Esophagus (tissue), 2 donors: ENCODE data around the gene CSKMT. TPM values are rescaled to one million over a fixed set of nuclear protein-coding genes. Genes with fewer than 3 reads are reported as not detected.

Source experiments
- H3K27ac ChIP-seq, 2 donors: one replicate each; pipeline ENCODE4 v1.5.1; 2013; ENCODE audit warnings: low read depth in 2 of 2, mild to moderate bottlenecking in 2 of 2, inconsistent platforms in 1 of 2, low read length in 1 of 2, moderate library complexity in 1 of 2
- H3K27me3 ChIP-seq, 2 donors: one replicate each; pipeline ENCODE4 v1.6.1; 2013; ENCODE audit warnings: low read length in 2 of 2, control low read depth in 1 of 2, mild to moderate bottlenecking in 1 of 2; ENCODE audit not compliant: insufficient read depth in 2 of 2, control insufficient read depth in 1 of 2
- H3K36me3 ChIP-seq, 2 donors: one replicate each; pipeline ENCODE4 v1.6.1; 2013; ENCODE audit warnings: low read length in 1 of 2; ENCODE audit not compliant: control insufficient read depth in 2 of 2, insufficient read depth in 2 of 2
- H3K4me1 ChIP-seq, 2 donors: one replicate each; pipeline ENCODE4 v1.6.1; 2013; ENCODE audit warnings: low read length in 1 of 2; ENCODE audit not compliant: control insufficient read depth in 2 of 2, insufficient read depth in 2 of 2
- H3K4me3 ChIP-seq, 2 donors: one replicate each; pipeline ENCODE4 v1.5.1; 2013; ENCODE audit warnings: low read length in 2 of 2, mild to moderate bottlenecking in 2 of 2, low read depth in 1 of 2, moderate library complexity in 1 of 2
- H3K9me3 ChIP-seq, 2 donors: one replicate each; pipeline ENCODE4 v1.6.1; 2013; ENCODE audit warnings: mild to moderate bottlenecking in 2 of 2, low read depth in 1 of 2, low read length in 1 of 2, moderate library complexity in 1 of 2; ENCODE audit not compliant: control insufficient read depth in 2 of 2, insufficient read depth in 1 of 2
- WGBS, 2 donors: extraction: QIAGEN DNeasy Blood & Tissue Kit; methylation state at CpG; one replicate each; pipeline ENCODE4 v1.1.7; 2013; 5-methylcytosine and 5-hydroxymethylcytosine counted together
- polyA plus RNA-seq, 2 donors: library from polyadenylated mRNA; stranded (reverse); fragments of 200-250 nt; gene quantifications; one replicate each; pipeline ENCODE4 v1.2.3, GENCODE V29; 2013
- donor health status: healthy with polysubstance abuse.
- donor health status: Bipolar disorder and iron deficiency.

Gene CSKMT
- polyA plus RNA-seq, 2 donors, result 15.4 to 32.2 TPM

- WGBS, 2 donors, result 37 to 50% methylated on average over 7 of the region's 7 CpGs
- no peaks in the 10 kb centered on the region for H3K9me3 ChIP-seq
- peaks cover 3 to 14% of the 10 kb centered on the region in 2 donors for H3K4me1 ChIP-seq
- no peaks in the 10 kb centered on the region for H3K36me3 ChIP-seq
- H3K27ac ChIP-seq, result peak overlapping the region; percentile 83 to 93
- peak overlapping the region in 1 of 2 donors; percentile 93 for H3K4me3 ChIP-seq
- H3K27me3 ChIP-seq, result no peaks in the 10 kb centered on the region
These were observed 40.3 kb downstream of the CSKMT start for GRCh38 chr11:62705413-62705812.

- WGBS, 2 donors, result 5% methylated on average over 67 to 73 of the region's 73 CpGs
- Histone ChIP-seq H3K9me3 (no peaks in the 10 kb centered on the region), H3K27me3 (no peaks in the 10 kb centered on the region), H3K27ac (peak overlapping the region; percentile 83 to 93), H3K4me3 (peak overlapping the region; percentile 79 to 93), H3K4me1 (peaks cover 3 to 14% of the 10 kb centered on the region in 2 donors), H3K36me3 (peaks cover 0 to 2% of the 10 kb centered on the region in 2 donors)
These were observed 41.1 kb downstream of the CSKMT start for GRCh38 chr11:62705880-62706849.

- Histone ChIP-seq H3K27ac (peak overlapping the region; percentile 74 to 90), H3K4me3 (peak overlapping the region in 1 of 2 donors; percentile 93), H3K9me3 (no peaks in the 10 kb centered on the region), H3K4me1 (peaks cover 3 to 14% of the 10 kb centered on the region in 2 donors), H3K27me3 (no peaks in the 10 kb centered on the region), H3K36me3 (peaks cover 0 to 2% of the 10 kb centered on the region in 2 donors)
- WGBS, 2 donors, result 69 to 76% methylated on average over 8 of the region's 8 CpGs
These were observed 41.7 kb downstream of the CSKMT start for GRCh38 chr11:62706850-62707247.

DNA sequence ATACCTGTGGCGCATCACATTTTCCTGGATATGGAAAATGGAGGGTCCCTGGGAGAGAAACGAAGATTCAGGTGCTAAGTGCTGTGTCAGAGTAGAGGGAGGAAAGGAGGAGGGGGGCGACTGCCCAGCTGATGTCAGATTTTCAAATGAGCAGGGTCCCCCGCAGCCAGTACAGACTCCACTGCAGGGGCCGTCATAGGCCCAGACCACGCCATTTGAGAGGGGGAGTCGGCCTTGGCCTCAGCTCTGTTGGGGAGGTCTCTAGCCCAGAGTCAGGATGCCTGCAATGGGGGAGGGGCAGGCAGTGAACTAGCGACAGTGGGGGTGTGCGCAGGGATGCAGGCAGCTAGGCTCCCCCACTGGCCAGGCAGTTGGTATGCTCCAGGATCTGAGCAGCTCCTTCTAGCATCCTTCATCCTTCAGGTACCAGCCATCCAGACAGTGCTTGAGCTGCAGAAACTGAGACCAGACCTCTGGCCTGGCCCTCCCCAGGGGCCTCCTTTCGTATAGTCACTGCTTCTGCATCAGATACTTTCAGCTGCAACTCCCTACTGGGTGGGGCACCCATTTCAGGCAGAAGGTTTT lies 42.3 kb downstream of the CSKMT start, which contains the start of the genes BSCL2 and GNG3:
Gene BSCL2 (minus strand): TSS at position 148 of the 585 bp plus-strand sequence. CDS start 229 bp downstream, outside the sequence.
Gene GNG3 (plus strand): TSS at position 400 of the 585 bp plus-strand sequence. CDS start 620 bp downstream, outside the sequence.
- Histone ChIP-seq H3K27me3 (no peaks in the 10 kb centered on the region), H3K27ac (peak within 1 kb of the TSS; percentile 97 to 98), H3K9me3 (no peaks in the 10 kb centered on the region), H3K4me3 (peak within 1 kb of the TSS; percentile 27 to 93), H3K4me1 (peaks cover 3 to 14% of the 10 kb centered on the region in 2 donors), H3K36me3 (peaks cover 0 to 4% of the 10 kb centered on the region in 2 donors)
- WGBS, 2 donors, result 83% methylated on average over 10 of the region's 10 CpGs

- Histone ChIP-seq H3K4me1 (peaks cover 3 to 14% of the 10 kb centered on the region in 2 donors), H3K4me3 (peak overlapping the region in 1 of 2 donors; percentile 58)
- WGBS, 2 donors, result 61 to 72% methylated on average over 5 of the region's 5 CpGs
These were observed 43.3 kb downstream of the CSKMT start for GRCh38 chr11:62708392-62708791.

DNA sequence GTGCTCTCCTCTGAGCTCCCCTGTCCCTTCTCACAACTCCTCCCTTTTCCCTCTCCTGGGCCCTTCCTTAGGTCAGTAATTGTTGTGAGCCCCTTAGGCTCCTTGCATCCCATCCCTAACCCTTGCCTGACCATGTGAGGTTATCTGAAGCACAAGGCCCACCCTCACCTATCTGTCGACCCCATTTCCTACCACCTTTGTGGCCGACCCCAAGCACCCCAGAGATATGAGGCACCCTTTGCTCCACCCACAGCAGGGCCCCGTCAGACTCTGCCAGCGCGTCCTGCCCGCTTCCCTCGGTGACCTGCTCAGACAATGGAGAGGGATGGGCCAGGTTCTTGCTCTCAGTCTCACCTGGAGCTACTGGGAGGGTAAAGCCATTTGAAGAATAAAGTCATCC lies 43.7 kb downstream of the CSKMT start:
- Histone ChIP-seq H3K27me3 (no peaks in the 10 kb centered on the region), H3K4me3 (peak overlapping the region; percentile 43 to 58), H3K27ac (peak overlapping the region; percentile 97 to 98), H3K4me1 (peaks cover 3 to 14% of the 10 kb centered on the region in 2 donors), H3K9me3 (no peaks in the 10 kb centered on the region), H3K36me3 (peaks cover 5 to 8% of the 10 kb centered on the region in 2 donors)
- WGBS, 2 donors, result 1 to 2% methylated on average over 7 of the region's 7 CpGs

More at GRCh38 chr11:62708392-62708791, 43.3 kb downstream of the CSKMT start:
- no peaks in the 10 kb centered on the region for H3K9me3 ChIP-seq
- no peaks in the 10 kb centered on the region for H3K27me3 ChIP-seq
- peak overlapping the region; percentile 97 to 98 for H3K27ac ChIP-seq
- peaks cover under 1 to 6% of the 10 kb centered on the region in 2 donors for H3K36me3 ChIP-seq

DNA sequence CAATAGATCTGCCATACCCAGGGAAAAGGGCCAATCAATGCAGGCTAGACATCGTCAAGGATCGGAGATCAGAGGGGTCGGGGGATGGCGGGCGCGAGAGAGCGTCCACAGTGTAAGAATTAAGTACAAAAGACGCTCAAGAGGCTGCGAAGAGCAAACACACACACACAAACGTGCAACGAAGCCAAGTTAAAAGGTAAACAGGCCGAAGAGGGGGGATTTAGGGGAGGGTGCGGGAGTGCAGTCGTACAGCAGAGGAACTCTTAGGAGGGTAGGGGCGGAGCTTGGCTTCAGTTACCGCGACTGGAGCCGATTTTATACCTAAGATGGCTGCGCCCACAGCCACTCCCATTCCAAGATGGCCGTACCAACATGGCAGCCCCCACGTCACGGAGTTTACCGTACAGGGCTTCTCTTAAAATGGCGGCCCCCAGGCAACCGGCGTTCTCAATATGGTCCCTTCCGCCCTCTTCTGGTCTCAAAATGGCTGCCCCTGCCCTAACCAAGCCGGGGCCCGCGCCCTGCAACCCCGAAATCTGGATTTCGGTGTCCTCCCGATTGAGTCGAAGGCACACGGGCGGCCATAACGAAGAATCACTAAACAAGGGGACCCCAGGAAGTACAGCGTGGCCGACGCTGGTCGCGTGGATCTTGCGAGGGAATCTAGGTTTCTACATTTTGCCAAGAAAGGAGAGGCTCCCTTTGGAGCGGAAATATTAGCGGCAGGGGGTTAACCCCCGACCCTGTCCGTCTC lies 44.3 kb downstream of the CSKMT start:
- Histone ChIP-seq H3K36me3 (peaks cover 5 to 10% of the 10 kb centered on the region in 2 donors), H3K27me3 (no peaks in the 10 kb centered on the region), H3K27ac (peak overlapping the region; percentile 97 to 98), H3K4me3 (peak overlapping the region; percentile 43 to 58), H3K9me3 (no peaks in the 10 kb centered on the region), H3K4me1 (peaks cover 3 to 14% of the 10 kb centered on the region in 2 donors)
- 1 to 2% methylated on average over 47 of the region's 47 CpGs for WGBS, 2 donors

DNA sequence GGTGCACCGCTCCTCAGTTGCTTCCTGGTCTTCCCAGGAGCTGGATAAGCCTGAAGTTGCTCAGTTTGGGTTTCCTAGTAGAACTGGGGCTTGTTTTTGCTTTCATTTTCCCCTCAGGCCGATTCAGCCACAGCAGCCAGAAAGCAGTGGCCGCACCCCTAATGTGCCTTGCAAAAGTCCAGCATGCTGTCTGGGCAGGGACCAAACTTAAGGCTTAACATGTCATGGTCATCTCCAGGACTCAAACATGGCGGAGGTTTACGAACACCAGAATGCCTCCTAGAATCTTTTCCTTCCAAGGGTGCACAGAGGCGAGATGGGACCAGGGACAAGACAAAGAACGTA lies 44.9 kb downstream of the CSKMT start:
- peaks cover 5 to 14% of the 10 kb centered on the region in 2 donors for H3K36me3 ChIP-seq
- H3K4me3 ChIP-seq, result peak overlapping the region; percentile 43 to 58
- 55 to 59% methylated on average over 7 of the region's 7 CpGs for WGBS, 2 donors
- peak overlapping the region; percentile 97 to 98 for H3K27ac ChIP-seq
- H3K4me1 ChIP-seq, result peaks cover 3 to 15% of the 10 kb centered on the region in 2 donors
- no peaks in the 10 kb centered on the region for H3K27me3 ChIP-seq
- H3K9me3 ChIP-seq, result no peaks in the 10 kb centered on the region
